Thoracic aorta (tissue), 2 donors: ENCODE data around the gene SYPL2. TPM values are rescaled to one million over a fixed set of nuclear protein-coding genes. Genes with fewer than 3 reads are reported as not detected.

Experiments
- ATAC-seq: fragments of 150-250 bp; one replicate; pipeline ENCODE4 v1.8.0; 2017; ENCODE audit warnings: low read depth; ENCODE audit not compliant: insufficient number of reproducible peaks, low FRiP score
- DNase-seq: peaks from one replicate; pipeline ENCODE4 v3.0.0-alpha.2; 2020; ENCODE audit warnings: low spot score
- H3K27ac ChIP-seq, 2 donors: fragments of 200-600 bp; sonication (generic); 1 replicate in 1 of 2; 2 replicates in 1 of 2; pipeline ENCODE4 v1.5.1; 2016; ENCODE audit warnings: mild to moderate bottlenecking in 2 of 2, moderate library complexity in 2 of 2
- H3K27me3 ChIP-seq: fragments of 200-600 bp; sonication (generic); replicated peaks from 2 replicates; pipeline ENCODE4 v1.6.0; 2016; ENCODE audit warnings: mild to moderate bottlenecking; ENCODE audit not compliant: insufficient read depth
- H3K36me3 ChIP-seq: fragments of 200-600 bp; sonication (generic); one replicate; pipeline ENCODE4 v1.5.1; 2016
- H3K4me1 ChIP-seq, 2 donors: fragments of 200-600 bp; sonication (generic); 1 replicate in 1 of 2; 2 replicates in 1 of 2; pipeline versions ENCODE4 v1.5.1 to v1.6.0; 2016; ENCODE audit warnings: low read depth in 2 of 2, mild to moderate bottlenecking in 1 of 2; ENCODE audit not compliant: control insufficient read depth in 1 of 2
- H3K4me3 ChIP-seq: fragments of 200-600 bp; sonication (generic); 2 replicates; pipeline ENCODE4 v1.5.1; 2016; ENCODE audit warnings: mild to moderate bottlenecking
- H3K9me3 ChIP-seq: fragments of 200-600 bp; sonication (generic); 2 replicates; pipeline ENCODE4 v1.5.1; 2016
- total RNA-seq, 2 donors: library from RNA; depleted of rRNA; stranded (reverse); fragments of >200 nt; gene quantifications; one replicate each; pipeline versions ENCODE4 v1.1.0 to v1.2.3, GENCODE V29; 2016
- TF ChIP-seq, protein P1 (sequence below): fragments of 200-600 bp; sonication (generic); IDR thresholded peaks from one replicate; pipeline ENCODE4 v1.5.1; 2019; ENCODE audit warnings: antibody characterized with exemption

SYPL2 gene
- total RNA-seq, 2 donors from 2014 or later: 4.2 to 6.1 TPM

GRCh38 chr1:109500941-109501381 lies 34.6 kb downstream of the SYPL2 start:
- ATAC-seq (no peak), DNase-seq (no peak)
- H3K27ac ChIP-seq: peak overlapping the region; percentile 65 to 72
- peaks cover 13 to 47% of the 10 kb centered on the region in 2 donors for H3K4me1 ChIP-seq
- H3K36me3 ChIP-seq: peaks cover 17% of the 10 kb centered on the region
- peak overlapping the region; percentile 33 for H3K4me3 ChIP-seq
- TF ChIP-seq, protein P1, sequence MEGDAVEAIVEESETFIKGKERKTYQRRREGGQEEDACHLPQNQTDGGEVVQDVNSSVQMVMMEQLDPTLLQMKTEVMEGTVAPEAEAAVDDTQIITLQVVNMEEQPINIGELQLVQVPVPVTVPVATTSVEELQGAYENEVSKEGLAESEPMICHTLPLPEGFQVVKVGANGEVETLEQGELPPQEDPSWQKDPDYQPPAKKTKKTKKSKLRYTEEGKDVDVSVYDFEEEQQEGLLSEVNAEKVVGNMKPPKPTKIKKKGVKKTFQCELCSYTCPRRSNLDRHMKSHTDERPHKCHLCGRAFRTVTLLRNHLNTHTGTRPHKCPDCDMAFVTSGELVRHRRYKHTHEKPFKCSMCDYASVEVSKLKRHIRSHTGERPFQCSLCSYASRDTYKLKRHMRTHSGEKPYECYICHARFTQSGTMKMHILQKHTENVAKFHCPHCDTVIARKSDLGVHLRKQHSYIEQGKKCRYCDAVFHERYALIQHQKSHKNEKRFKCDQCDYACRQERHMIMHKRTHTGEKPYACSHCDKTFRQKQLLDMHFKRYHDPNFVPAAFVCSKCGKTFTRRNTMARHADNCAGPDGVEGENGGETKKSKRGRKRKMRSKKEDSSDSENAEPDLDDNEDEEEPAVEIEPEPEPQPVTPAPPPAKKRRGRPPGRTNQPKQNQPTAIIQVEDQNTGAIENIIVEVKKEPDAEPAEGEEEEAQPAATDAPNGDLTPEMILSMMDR: no peak
- H3K9me3 ChIP-seq: no peaks in the 10 kb centered on the region
- H3K27me3 ChIP-seq: no peaks in the 10 kb centered on the region

GRCh38 chr1:109501644-109502363 lies 35.5 kb downstream of the SYPL2 start:
- H3K9me3 ChIP-seq: no peaks in the 10 kb centered on the region
- TF ChIP-seq, protein P1: no peak
- ATAC-seq: no peak

GRCh38 chr1:109502364-109502851 lies 36.1 kb downstream of the SYPL2 start:
- H3K36me3 ChIP-seq: peaks cover 5% of the 10 kb centered on the region
- H3K4me3 ChIP-seq: no peak overlapping the region
- H3K27me3 ChIP-seq: no peaks in the 10 kb centered on the region
- H3K4me1 ChIP-seq: peaks cover 13 to 44% of the 10 kb centered on the region in 2 donors
- ATAC-seq (no peak), DNase-seq (no peak)
- H3K9me3 ChIP-seq: no peaks in the 10 kb centered on the region
- TF ChIP-seq, protein P1: no peak
- peak overlapping the region; percentile 65 to 72 for H3K27ac ChIP-seq

More at GRCh38 chr1:109501644-109502363, 35.5 kb downstream of the SYPL2 start:
- DNase-seq: no peak
- Histone ChIP-seq H3K4me1 (peaks cover 13 to 44% of the 10 kb centered on the region in 2 donors), H3K36me3 (peaks cover 12% of the 10 kb centered on the region), H3K4me3 (no peak overlapping the region), H3K27ac (peak overlapping the region; percentile 65 to 72), H3K27me3 (no peaks in the 10 kb centered on the region)

DNA sequence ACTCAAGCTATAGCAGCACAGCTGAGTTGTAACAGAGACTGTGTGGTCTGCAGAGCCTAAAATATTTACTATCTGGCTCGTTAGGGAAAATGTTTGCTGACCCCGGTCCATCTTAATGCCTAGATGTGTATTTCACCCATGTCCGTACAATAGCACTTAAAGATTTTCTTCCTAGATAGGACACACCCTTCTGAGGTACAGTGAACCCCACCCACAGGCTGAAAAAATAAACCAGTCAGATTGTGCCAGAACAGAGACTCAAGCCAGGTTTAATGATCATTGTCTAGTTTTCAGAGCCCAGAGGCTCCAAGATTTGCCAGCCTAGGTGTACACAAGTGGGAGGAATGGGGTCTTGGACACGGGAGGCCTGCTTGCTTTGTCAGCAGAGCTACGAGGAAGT lies 37.6 kb downstream of the SYPL2 start:
- Histone ChIP-seq H3K4me1 (peaks cover 15 to 39% of the 10 kb centered on the region in 2 donors), H3K4me3 (no peak overlapping the region), H3K27ac (no peak overlapping the region), H3K36me3 (no peaks in the 10 kb centered on the region), H3K9me3 (no peaks in the 10 kb centered on the region), H3K27me3 (no peaks in the 10 kb centered on the region)
- ATAC-seq (no peak), DNase-seq (no peak)
- TF ChIP-seq, protein P1: no peak

DNA sequence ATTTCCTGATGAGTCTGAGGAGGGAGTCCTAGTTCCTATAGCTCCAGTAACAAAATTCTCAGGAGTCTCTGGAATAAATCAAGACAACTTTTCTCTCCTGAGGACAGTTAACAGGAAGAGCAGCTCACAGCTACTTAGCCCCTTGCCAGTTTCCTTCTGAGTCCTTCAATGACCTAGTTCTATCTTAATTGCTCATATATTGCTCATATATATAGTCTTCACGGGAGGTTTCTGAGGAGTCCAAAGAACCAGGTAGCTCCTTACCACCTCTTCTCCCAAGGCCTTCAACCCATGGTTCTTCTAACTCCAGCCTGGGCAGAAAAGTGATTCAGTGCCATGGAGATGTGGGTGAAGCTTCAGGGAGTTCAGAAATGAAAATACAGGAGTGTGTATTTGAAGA lies 38.6 kb downstream of the SYPL2 start:
- Histone ChIP-seq H3K4me1 (peaks cover 16 to 33% of the 10 kb centered on the region in 2 donors), H3K4me3 (no peak overlapping the region), H3K36me3 (no peaks in the 10 kb centered on the region), H3K27ac (no peak overlapping the region), H3K9me3 (no peaks in the 10 kb centered on the region), H3K27me3 (no peaks in the 10 kb centered on the region)
- ATAC-seq: no peak
- TF ChIP-seq, protein P1: no peak
- DNase-seq: no peak
